ENCODE measurements around the gene PILRB. TPM values are rescaled to one million over a fixed set of nuclear protein-coding genes. Genes with fewer than 3 reads are reported as not detected.
A peak's percentile ranks its signal among the peaks of the same experiment; 100 is the strongest.

PILRB gene
- total RNA-seq (2016; rRNA removed; fragmentation: Illumina TruSeq; extraction: Trizol) (5.6 and 16.6 TPM in 2 replicates), polyA plus RNA-seq (2011; rRNA removed) (33.0 and 33.8 TPM in 2 replicates), polyA minus RNA-seq (2011; rRNA and poly(A)+ RNA removed; ENCODE audit: low replicate concordance) (11.9 and 38.3 TPM in 2 replicates), Bru-seq, nascent RNA (percentile 83 among the genes with signal in this experiment), BruChase-seq, experiment 1, labeled RNA remaining after a 6-hour chase (percentile 86 among the genes with signal in this experiment), BruChase-seq, experiment 2, labeled RNA remaining after a 2-hour chase (percentile 93 among the genes with signal in this experiment)
- total RNA-seq (2016; cell fraction: cytosol; rRNA removed; fragmentation: Illumina TruSeq; extraction: Trizol; ENCODE audit: low read depth) = 12.8 and 13.9 TPM in 2 replicates
- 3.9 and 16.7 TPM in 2 replicates for total RNA-seq (2016; cell fraction: insoluble cytoplasmic fraction; rRNA removed; fragmentation: Illumina TruSeq; extraction: Trizol)
- total RNA-seq (2016; cell fraction: membrane; rRNA removed; fragmentation: Illumina TruSeq; extraction: Trizol) = 13.5 and 15.0 TPM in 2 replicates
- 21.2 TPM in 2 replicates for total RNA-seq (2016; cell fraction: nucleus; rRNA removed; fragmentation: Illumina TruSeq; extraction: Trizol)
- 11.8 and 15.4 TPM in 2 replicates for polyA plus RNA-seq (2011; cell fraction: cytosol; rRNA removed)
- 225 and 245 TPM in 2 replicates for polyA plus RNA-seq (2011; cell fraction: nucleus; rRNA removed)
- polyA plus RNA-seq (2012) = 9.7 and 13.3 TPM in 2 replicates
- polyA plus RNA-seq (2016; cell fraction: cytosol; fragmentation: Illumina TruSeq; extraction: Trizol; ENCODE audit: low read depth) = 6.0 and 6.1 TPM in 2 replicates
- polyA plus RNA-seq (2016; cell fraction: insoluble cytoplasmic fraction; fragmentation: Illumina TruSeq; extraction: Trizol; ENCODE audit: low read depth) = 4.8 and 5.6 TPM in 2 replicates
- 6.2 and 8.7 TPM in 2 replicates for polyA plus RNA-seq (2016; cell fraction: membrane; fragmentation: Illumina TruSeq; extraction: Trizol; ENCODE audit: low read depth)
- polyA plus RNA-seq (2016; cell fraction: nucleus; fragmentation: Illumina TruSeq; extraction: Trizol; ENCODE audit: insufficient read depth, low read depth) = 70.3 and 84.6 TPM in 2 replicates
- polyA minus RNA-seq (2011; cell fraction: cytosol; rRNA and poly(A)+ RNA removed) = 1.8 and 1.9 TPM in 2 replicates
- 19.1 and 21.0 TPM in 2 replicates for polyA minus RNA-seq (2011; cell fraction: nucleus; rRNA and poly(A)+ RNA removed)
- long read RNA-seq, experiment 1 = 0 reads
- long read RNA-seq, experiment 2 = 0 reads

DNA sequence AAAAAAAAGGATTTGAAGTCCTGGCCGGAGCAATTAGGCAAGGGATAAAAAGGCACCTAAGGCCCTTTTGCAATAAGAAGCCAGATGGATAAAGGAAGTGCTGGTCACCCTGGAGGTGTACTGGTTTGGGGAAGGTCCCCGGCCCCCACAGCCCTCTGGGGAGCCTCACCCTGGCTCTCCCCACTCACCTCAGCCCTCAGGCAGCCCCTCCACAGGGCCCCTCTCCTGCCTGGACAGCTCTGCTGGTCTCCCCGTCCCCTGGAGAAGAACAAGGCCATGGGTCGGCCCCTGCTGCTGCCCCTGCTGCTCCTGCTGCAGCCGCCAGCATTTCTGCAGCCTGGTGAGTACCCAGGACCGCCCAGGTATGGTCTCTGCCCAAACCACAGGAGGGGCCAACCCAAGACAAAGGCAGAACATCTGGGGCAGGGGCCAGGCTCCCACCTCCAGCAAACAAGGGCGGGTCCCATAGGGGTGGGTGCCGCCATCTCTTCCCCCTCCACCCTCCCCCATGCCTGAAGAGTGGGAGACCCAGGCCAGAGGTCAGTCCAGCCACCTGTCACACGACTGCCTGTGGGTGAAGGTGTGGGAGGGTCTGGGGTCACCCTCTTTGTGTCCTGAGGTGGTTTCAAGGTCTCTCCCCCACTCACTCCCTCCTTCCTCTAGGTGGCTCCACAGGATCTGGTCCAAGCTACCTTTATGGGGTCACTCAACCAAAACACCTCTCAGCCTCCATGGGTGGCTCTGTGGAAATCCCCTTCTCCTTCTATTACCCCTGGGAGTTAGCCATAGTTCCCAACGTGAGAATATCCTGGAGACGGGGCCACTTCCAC lies at the start of gene PILRB:
TSS of gene PILRB (plus strand) at position 91 of the 830 bp plus-strand sequence. CDS start at position 277, 186 bp downstream.
- Histone ChIP-seq H3K27ac (ENCODE audit: extremely low read length, insufficient read depth, low read length) (no peak within 1 kb of the TSS), H3K4me2 (ENCODE audit: low read depth, low read length) (no peak within 1 kb of the TSS), H3K9me3 (ENCODE audit: low read length) (no peaks in the 10 kb centered on the region), H3K9ac (ENCODE audit: insufficient read depth, low read depth, low read length) (no peak within 1 kb of the TSS), H2AFZ (ENCODE audit: low read length) (no peak within 1 kb of the TSS), H3K27me3 (ENCODE audit: control insufficient read depth in 1 of 2, insufficient read depth in 2 of 2, low read length in 2 of 2) (no peaks in the 10 kb centered on the region), H3K4me1 (ENCODE audit: insufficient read depth, low read length) (no peaks in the 10 kb centered on the region), H3K36me3 (replicated peaks in 1 of 2; ENCODE audit: control insufficient read depth in 1 of 2, insufficient read depth in 2 of 2, low read length in 2 of 2) (peaks cover 35 to 82% of the 10 kb centered on the region in 2 experiments), H3K4me3 (replicated peaks in 1 of 3; ENCODE audit: insufficient read depth in 1 of 3, low read depth in 2 of 3, low read length in 3 of 3) (no peak within 1 kb of the TSS), H3K79me2 (ENCODE audit: insufficient read depth, low read length) (no peaks in the 10 kb centered on the region), H4K20me1 (ENCODE audit: insufficient read depth, low read length) (no peaks in the 10 kb centered on the region)
- no peak for DNase-seq (ENCODE audit: low spot score)
- no TSS peak for BruUV-seq (replicated peaks)
- WGBS (ENCODE audit: low lambda C conversion rate) = 99% methylated on average over 7 of the region's 11 CpGs
- ChIA-PET POLR2A (no interaction called here), CTCF (ENCODE audit: low intra/inter-chr PET ratio, low total read pairs) (no interaction called here)
- no peak for TF ChIP-seq ZIK1 (CRISPR knock-in tag; IDR thresholded peaks at IDR 0.05; ENCODE audit: borderline replicate concordance, low read depth)
- peak; percentile 62 for TF ChIP-seq AGO2 (optimal IDR thresholded peaks at IDR 0.05; ENCODE audit: low read depth, low read length)
- TF ChIP-seq, protein P1, sequence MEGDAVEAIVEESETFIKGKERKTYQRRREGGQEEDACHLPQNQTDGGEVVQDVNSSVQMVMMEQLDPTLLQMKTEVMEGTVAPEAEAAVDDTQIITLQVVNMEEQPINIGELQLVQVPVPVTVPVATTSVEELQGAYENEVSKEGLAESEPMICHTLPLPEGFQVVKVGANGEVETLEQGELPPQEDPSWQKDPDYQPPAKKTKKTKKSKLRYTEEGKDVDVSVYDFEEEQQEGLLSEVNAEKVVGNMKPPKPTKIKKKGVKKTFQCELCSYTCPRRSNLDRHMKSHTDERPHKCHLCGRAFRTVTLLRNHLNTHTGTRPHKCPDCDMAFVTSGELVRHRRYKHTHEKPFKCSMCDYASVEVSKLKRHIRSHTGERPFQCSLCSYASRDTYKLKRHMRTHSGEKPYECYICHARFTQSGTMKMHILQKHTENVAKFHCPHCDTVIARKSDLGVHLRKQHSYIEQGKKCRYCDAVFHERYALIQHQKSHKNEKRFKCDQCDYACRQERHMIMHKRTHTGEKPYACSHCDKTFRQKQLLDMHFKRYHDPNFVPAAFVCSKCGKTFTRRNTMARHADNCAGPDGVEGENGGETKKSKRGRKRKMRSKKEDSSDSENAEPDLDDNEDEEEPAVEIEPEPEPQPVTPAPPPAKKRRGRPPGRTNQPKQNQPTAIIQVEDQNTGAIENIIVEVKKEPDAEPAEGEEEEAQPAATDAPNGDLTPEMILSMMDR (CRISPR knock-in tag; IDR thresholded peaks at IDR 0.05) = peak; percentile 25; the same call in 1 of the 2 replicates
- no peak for TF ChIP-seq ZNF644 (CRISPR knock-in tag; IDR thresholded peaks at IDR 0.05; ENCODE audit: low read depth)
- TF ChIP-seq, protein P2, sequence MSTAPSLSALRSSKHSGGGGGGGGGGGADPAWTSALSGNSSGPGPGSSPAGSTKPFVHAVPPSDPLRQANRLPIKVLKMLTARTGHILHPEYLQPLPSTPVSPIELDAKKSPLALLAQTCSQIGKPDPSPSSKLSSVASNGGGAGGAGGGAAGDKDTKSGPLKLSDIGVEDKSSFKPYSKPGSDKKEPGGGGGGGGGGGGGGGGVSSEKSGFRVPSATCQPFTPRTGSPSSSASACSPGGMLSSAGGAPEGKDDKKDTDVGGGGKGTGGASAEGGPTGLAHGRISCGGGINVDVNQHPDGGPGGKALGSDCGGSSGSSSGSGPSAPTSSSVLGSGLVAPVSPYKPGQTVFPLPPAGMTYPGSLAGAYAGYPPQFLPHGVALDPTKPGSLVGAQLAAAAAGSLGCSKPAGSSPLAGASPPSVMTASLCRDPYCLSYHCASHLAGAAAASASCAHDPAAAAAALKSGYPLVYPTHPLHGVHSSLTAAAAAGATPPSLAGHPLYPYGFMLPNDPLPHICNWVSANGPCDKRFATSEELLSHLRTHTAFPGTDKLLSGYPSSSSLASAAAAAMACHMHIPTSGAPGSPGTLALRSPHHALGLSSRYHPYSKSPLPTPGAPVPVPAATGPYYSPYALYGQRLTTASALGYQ (CRISPR knock-in tag; IDR thresholded peaks at IDR 0.05) = no peak
- TF ChIP-seq EHMT2 (IDR thresholded peaks at IDR 0.05; ENCODE audit: borderline replicate concordance, low read depth, low read length) = no peak
- TF ChIP-seq ZNF839 (CRISPR knock-in tag; IDR thresholded peaks at IDR 0.05; ENCODE audit: borderline replicate concordance) = no peak
- TF ChIP-seq SP2 (CRISPR knock-in tag; IDR thresholded peaks at IDR 0.05) = no peak
- TF ChIP-seq SMAD9 (CRISPR knock-in tag; IDR thresholded peaks at IDR 0.05) = no peak
- TF ChIP-seq MED1 (CRISPR knock-in tag; IDR thresholded peaks at IDR 0.05) = no peak
- peak; percentile 12 for ATAC-seq
- intact Hi-C loops (cut with micrococcal nuclease; ENCODE audit: unreplicated experiment) = no loop called here
- FAIRE-seq = peak; percentile 55
- in situ Hi-C loops (cut with HindIII; ENCODE audit: extremely low pct_ligation_motif_present, low pct_unique_long_range_greater_than_20kb) = no loop called here
